Activated CD4-positive, alpha-beta T cell treated with anti-CD3 and anti-CD28 coated beads, Interleukin-2, amount 50 U/mL, for 16 hours (primary cell): ENCODE data around the gene SAXO2.
"Not testable (repeated sequence)": the region's sequence is repeated elsewhere in the genome, so short reads cannot be mapped to it uniquely, and the experiment has no call there.

Experiments
- DNase-seq: peaks from one replicate; pipeline ENCODE4 v3.0.0-alpha.2; 2020

SAXO2 gene, protein sequence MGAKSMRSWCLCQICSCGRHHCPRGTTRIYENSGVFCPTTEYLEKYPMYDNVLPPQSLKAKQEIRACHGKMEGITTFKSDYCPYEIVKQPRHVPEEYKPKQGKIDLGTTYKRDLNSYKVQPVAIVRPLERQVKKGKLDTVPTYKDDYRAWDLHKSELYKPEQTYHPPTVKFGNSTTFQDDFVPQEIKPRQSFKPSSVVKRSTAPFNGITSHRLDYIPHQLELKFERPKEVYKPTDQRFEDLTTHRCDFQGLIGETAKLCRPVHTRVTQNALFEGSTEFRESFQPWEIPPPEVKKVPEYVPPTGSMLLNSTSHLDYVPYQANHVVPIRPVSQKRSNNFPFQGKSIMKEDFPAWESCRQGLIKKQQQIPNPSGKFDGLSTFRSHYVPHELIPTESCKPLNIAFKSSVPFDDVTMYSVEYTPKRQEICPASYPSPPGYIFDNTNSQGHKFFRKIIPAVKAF

DNA sequence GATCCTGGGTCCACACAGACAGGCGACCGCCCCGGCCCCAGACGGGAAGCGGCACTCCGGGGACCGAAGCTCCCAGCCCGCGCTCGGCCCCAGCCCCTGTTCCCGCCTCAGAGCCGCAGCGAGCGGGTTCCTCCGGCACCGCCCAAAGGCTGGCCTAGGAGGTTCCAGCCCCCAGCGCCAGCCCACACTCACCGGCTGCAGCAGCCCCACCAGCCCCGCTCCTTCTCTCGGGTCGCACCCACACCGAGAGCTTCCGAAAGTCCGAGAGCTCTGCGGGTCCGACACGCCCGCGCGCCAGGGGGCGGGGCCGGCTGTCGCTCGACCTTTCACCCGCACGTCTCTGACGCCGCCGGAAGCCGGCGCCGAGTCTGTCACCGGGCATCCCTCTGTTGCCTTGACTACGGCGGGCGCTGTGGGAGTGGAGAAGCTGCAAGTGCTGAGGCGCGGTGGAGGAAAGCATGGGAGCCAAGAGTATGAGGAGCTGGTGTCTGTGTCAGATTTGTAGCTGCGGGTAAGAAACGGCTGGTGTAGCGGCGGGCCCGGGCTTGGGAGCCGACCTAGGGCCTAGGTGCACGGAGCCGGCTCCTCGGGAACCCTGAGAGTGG, at the start of gene SAXO2, which contains the start of gene EFL1:
TSS of gene SAXO2 (plus strand) at position 397 of the 605 bp plus-strand sequence. CDS start at position 459, 62 bp downstream.
TSS of gene EFL1 (minus strand) at position 313 of the 605 bp plus-strand sequence. CDS start 956 bp downstream, outside the sequence.
- peak; percentile 92 for DNase-seq

DNA sequence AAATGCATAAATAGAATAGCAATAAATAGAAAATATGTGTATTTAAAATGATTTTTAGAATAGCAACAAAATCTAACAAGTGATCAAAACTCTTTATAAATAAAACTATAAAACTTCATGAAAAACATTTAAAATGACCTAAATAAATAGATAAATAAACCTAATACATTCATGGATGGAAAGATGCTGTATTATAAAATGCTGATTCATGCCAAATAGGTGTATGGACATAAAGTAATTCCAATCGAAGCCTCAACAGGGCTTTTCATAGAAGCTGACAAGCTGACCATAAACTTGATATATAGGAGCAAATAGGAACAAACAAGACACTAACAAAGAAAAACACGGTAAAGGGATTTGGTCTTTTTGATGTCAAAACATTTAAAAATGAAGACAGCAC, 46.5 kb upstream of the SAXO2 start:
- DNase-seq, result not testable (repeated sequence)

DNA sequence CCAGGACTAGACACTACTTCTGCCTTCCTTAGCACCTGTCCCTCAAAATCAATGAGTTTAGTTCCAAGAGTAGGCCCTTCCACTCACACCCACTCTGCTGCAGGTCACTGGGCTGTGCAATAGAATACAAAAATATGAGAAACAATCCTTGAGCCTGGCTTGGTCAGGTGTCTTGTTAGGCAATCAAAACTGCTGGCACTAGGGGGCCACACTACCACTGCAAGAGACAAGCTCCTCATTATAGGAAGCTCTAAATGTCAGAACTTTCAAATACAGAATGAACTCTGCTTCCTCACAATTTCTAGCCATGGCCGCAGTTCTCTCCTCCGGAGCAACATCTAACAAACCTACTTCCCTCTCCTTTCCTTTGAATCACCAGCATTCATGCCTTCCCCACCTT, 41.1 kb upstream of the SAXO2 start:
- DNase-seq, result not testable (repeated sequence)

DNA sequence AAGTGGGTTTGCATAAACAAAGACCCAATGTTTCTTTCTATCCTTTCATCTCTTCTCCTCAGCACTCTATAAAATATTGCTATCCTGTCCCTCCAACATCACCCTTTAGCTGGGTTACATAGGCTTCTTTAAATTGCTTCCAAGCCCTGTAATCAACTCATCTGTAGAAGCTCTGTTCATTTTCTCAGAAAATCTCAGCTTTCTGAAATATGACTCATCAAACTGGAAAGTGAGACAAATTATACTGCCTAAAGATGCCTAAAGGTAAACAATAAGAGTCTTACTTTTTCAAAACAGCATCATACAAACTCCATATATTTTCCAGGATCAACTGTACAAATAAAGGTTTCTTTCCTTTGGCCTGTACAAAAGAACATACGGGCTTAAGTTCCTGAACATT, 33.9 kb upstream of the SAXO2 start:
- DNase-seq, result peak; percentile 26

DNA sequence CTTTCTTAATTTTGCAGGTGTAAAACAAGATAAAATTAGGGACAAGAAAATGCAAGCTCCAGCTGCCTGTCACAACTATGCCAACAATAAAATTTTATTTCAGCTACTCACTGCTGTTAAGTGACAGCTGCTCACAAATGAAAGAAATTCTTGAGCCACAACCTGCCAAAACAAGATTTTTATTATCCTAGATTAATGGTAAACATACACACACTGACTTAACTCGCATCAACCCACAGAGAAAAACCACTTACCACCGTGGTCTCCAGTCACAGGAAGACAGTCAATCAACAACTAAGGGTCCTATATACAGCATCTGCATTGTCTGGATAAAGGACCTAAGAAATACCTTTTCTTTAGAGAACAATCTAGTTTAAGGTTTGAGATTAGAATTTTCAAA, 31.4 kb upstream of the SAXO2 start:
- no peak for DNase-seq

DNA sequence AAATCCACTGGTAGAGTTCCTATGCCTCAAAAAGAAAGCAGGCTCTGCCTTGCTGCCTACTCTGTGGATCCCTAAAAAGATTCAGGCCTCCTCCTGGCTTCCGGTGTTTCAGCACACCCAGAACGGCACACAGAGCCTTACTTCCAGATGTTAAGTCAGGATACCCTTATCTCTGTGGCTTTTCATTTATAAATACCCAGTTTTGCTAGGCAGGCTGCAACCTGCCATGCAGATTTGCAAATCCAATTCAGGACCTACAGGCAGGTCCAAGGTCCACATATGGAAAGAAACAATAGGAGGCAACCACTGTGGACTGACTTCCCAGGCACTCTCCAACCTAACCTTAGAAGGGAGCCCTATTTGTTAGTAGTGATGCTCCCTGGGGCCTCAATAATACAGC, 30.8 kb upstream of the SAXO2 start:
- no peak for DNase-seq

DNA sequence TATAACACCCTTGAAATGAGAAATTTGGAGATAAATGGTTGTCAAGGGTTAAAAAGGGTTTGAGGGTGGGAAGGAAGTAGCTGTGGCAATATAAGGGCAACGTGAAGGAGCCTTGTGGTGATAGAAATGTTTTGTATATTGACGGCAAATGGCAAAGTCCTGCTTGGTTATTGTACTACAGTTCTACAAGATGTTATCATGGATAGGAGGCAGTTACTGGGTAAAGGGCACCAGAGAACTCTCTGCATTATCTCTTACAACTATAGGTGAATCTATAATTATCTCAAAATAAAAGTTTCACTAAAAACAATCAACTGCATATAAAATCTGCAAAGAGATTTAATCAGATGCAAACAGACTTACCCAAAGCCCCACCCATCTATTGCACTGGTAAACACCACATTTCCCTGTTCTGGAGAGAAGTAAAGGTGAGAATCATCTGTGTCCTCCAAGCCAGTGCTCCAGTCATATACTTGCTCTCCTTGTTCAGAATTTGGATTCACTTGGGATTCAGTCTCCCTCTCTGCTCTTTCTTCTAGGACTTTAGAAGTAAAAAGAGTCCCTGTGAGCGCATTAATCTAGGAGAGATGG, 24.6 kb upstream of the SAXO2 start:
- not testable (repeated sequence) for DNase-seq

DNA sequence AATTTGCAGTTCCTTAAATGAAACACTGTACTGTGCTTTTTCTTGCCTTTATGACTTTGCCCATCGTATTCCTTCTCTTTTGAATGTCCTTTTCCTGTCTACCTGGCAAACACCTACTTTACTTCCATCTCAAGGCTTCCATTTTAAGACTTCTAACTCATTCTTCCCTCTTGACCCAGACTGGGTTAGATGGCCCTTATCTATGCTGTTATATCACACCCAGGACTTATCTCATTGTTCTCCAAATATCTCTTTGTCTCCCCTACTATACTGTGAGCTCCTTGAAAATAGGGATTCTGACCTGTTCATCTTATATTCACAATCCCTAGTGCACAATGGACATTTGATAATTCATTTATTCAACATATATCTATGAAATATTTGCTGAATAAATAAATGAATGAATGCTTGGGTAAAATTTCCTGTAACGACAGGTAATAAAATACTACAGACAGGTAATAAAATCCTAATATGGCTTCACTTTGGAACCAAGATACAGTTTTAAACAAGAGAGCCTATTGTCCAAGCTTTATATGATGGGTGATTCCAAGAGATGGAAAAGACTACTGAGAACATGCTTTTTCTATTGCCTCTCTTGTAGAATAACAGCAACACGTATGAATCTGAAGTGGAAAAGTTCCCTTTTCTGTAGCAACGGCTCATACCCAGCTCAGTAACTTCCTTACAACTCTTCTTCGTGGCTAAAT, 22.8 kb upstream of the SAXO2 start:
- DNase-seq, result no peak

DNA sequence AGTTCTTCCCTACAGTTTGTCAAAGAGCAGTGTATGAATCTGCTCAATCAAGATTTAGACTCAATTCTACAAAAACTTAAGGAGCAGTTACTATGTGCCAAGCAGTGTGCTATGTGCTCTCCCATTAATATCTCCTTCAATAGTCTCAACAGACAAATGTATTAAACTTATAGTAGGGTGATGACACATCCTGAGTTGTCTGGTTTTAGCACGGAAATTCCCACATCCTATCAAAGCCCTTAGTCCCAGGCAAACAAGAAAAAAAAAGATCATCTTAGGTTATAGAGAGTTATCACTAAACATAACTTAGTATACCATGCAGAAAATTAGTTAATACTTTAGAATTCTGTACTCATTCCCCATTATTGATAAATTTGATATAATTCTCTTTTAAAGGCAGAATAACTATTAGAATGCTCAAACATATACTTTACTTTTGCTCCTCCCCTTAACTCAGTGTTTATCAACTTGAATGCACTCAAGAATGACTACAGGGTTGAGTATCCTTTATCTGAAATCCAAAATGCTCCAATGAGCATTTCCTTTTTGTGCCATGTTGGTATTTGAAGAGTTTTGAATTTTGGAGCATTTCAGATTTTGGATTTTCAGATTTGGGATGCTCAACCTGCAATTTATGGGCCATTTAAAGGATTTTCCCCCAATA, 20.6 kb upstream of the SAXO2 start:
- DNase-seq, result not testable (repeated sequence)

DNA sequence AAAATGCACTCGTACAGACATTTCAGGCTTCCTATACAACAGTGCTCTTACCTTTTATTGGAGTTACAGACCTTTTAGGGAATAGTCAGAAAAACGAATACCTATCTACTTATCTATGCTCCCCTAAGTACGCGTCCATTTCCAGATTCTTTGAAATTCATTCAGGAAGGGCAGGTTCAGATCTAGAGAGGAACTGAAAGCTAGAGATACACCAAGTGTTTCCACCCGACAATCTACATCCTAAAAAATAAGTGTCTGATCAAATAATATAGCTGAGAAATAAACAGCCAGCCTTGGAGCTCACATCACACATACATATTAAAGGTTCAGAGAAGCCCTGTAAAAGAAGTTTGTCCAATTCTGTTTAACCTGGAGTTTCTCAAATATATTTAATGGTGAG, 19.0 kb upstream of the SAXO2 start:
- DNase-seq, result not testable (repeated sequence)

DNA sequence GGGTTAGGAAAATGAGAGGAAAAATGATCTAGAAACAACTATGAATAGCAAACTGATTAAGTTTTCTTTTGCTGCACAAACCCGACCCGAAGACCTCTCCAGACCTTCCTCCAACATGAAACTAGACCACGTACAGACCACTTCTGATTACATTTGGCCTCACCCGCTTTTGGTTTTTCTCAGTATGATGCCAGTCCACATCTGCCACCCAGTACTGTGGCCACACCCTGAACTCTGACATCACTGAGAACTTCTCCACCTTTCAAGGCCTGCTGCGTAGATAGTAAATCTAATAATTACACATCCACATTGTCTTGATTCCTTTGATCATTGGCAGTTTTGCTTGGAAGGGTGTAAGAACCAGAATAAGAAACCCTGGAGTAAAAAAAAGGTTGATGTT, 16.7 kb upstream of the SAXO2 start:
- not testable (repeated sequence) for DNase-seq

DNA sequence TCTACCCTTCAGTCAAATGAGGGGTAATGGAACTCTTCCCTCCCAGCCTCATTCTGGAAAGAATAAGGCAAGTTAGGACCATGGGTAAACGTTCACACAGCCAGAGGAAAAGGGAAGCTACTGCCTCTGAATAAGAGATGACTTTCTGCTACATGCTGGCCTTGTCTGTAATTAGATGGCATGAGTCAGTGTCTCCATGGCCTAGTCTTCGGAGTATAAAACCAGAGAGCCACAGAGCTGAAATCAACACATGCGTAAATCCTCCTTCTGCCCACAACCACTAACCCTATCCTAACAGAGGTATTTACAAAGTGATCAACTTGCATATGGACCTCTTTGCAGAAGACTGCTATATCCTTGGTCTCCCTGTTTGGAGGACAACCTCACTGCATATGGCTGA, 14.4 kb upstream of the SAXO2 start:
- DNase-seq, result not testable (repeated sequence)

DNA sequence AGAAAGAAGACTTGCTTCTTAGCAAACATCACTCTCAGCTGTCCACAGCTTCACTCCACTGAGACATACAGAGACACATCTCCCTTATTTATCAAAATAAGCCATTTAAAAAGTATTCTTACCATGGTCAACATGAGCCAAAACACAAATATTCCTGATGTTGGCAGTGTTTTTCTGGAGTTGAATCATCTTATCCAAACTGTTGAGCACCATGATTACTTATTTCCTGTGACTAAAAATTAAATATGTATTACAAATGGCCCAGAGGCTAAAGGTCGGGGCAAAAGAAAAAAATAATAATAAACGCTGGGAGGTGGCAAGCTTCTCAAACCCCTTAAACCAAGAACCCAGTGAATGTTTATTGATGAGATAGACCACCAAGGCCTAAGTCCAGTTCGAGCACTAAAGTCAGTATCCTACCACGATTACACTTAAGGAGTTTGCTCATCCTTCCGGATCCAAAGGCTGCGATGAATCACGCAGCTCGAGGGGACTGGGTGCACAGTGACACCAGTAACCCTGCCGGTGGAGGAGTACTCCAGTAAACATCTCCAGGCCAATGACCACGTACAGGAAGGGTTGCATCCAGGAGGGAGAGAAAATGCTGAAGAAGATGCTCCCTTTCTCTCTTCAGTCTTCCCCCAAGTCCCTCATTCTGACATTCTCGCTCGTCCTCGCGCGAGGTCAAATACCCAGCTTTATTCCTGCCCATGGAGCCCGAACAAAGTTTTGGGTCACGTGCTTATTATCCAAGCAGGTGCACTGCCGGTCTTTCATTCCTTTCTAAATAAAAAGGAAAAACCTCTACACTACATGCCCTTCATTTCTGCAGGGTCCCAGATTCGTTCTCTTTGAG, 824 bp upstream of the SAXO2 start:
- DNase-seq, result peak; percentile 58

DNA sequence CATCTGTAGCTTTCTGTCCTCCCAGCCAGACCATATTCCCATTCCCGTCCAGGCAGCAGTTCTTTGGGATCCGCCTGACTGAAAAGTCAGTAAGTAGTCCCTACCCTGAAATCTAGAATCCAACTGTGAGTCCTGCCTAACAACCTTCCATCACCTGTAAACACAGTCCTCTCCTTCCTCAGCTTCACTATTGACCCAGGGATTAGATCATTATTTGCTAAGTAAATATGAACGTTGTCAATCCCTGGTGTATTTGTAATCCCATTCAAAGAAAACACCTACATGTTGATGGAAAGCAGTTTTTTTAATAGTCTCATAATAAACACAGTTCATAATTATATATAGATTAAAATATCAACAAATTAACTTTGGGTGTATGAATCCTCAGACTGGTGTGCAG, 732 bp downstream of the SAXO2 start:
- no peak for DNase-seq

DNA sequence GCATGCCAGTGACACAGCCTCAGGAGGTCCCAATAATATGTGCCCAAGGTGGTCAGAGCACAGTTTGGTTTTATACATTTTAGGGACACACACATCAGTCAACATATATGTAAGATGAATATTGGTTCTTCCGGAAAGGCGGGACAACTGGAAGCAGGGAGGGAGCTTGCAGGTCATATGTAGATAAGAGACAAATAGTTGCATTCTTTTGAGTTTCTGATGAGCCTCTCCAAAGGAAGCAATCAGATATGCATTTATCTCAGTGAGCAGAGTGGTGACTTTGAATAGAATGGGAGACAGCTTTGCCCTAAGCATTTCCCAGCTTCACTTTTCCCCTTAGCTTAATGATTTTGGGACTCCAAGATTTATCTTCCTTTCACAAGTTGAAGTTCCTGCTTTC, 4.5 kb downstream of the SAXO2 start:
- not testable (repeated sequence) for DNase-seq

DNA sequence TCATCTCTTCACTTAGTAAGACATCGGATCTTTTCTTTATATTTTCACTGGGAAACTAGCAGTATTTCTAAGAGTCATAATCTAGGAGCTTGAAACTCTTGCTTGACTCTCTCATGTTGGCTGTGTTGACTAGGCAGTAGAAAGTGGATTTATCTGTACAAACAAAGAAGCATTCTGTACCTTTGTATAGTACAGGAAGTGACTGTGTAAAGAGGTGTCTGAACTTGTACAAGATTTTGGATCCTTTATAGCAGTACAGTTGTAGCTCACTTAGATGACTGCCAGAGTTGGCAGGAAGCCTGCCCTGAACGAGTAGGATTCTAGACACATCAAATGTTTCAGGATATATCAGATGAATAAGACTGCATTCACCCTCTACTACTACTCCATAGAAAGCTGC, 5.8 kb downstream of the SAXO2 start:
- DNase-seq, result not testable (repeated sequence)

DNA sequence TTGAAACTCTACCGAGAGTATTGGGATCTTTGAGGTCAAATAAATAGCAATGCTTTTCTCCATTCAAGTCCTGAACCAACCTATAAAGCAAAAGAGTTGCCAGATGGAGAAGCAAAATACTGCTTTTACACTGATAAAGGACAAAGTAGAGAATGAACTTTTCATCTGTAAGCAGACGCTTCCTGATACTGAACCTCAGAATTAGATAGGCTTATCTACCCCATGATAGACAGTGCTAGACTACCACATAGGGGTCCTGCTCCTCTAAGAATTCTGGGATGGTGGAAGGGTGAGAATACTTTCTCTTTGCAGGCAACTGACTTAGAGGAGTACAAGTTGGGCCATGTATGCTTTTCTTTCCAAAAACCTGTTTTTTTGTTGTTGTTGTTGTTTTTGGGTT, 9.5 kb downstream of the SAXO2 start:
- DNase-seq, result no peak

DNA sequence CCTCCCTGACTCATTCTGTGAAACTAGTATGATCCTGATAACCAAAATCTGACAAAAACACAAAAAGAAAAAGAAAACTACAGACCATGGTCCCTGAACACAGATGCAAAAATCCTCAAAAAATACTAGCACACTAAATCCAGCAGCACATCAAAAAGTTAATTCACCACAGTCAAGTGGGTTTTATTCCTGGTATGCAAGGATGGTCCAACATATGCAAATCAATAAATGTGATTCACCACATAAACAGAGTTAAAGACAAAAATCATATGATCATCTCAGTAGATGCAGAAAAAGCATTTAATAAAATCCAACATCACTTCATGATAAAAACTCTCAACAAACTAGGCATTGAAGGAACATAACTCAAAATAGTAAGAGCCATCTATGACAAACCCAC, 12.8 kb downstream of the SAXO2 start:
- no peak for DNase-seq

DNA sequence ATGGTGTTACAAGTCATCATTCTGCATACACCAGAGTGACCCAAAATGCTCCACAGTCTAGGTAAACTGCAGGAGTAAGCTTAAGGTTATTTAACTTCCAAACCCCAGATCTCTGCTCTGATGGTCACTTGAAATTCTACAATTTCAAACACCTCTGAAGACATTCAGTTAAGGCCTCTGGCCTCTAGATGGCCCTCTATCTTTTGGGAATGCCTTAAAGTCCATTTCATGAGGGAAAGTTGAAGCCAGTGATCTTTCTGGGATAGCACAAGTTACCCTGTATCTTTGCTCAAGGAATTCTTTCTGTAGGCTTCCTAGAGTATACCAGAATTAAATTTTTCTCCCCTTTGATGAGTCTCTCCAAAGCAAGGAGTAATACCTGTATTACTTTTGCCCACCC, 18.7 kb downstream of the SAXO2 start:
- DNase-seq, result not testable (repeated sequence)

DNA sequence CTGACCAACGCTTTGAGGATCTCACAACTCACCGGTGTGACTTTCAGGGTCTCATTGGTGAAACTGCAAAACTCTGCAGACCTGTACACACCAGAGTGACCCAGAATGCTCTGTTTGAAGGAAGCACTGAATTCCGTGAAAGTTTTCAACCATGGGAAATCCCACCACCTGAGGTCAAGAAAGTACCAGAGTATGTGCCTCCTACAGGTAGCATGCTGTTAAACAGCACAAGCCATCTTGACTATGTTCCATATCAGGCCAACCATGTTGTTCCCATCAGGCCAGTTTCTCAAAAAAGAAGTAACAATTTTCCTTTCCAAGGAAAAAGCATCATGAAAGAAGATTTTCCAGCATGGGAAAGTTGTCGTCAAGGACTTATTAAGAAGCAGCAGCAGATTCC, 19.8 kb downstream of the SAXO2 start:
- not testable (repeated sequence) for DNase-seq

DNA sequence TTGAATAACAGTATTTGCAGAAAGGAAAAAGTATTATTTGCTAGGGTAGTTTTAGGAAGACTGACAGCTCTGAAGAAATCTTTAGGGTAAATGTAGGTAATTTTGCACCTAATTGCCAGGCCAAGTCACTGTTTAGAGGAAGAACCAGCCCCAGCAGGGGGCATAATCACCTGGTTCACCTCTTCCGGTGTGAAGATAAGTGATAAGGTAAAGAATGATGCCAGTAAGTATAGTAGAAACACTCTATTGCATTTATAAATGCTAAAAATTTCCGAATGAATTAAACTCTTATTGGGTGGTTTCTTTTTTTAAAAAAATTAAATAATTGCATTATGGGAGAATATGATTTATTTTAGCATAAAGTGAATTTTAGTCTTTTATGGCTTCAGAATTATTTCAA, 21.8 kb downstream of the SAXO2 start:
- DNase-seq, result not testable (repeated sequence)

DNA sequence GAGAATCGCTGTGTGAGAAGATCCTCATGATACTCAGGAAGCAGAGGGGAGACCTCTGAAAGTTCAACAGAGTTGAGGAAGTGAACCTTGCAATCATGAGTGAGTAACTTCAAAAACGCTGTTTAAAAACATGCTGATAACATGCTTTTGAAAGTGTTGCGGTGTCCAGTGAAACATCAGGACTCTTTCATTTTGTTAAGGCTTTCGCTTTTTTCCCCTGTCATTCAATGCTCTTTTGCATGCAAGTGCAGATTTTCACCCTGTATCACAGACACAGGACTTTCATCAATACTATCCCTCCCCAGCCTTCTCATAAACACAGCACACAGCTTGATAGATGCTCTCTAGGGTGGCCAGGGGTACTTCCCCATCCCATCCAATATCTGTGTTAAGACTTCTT, 23.9 kb downstream of the SAXO2 start:
- DNase-seq, result peak; percentile 50
